Measurements from ENCODE around the gene NSD2. TPM values are rescaled to one million over a fixed set of nuclear protein-coding genes. Genes with fewer than 3 reads are reported as not detected.

NSD2 gene
- total and polyA plus RNA-seq, 12 donors, result 11.1 to 187 (median 25.2) TPM

DNA sequence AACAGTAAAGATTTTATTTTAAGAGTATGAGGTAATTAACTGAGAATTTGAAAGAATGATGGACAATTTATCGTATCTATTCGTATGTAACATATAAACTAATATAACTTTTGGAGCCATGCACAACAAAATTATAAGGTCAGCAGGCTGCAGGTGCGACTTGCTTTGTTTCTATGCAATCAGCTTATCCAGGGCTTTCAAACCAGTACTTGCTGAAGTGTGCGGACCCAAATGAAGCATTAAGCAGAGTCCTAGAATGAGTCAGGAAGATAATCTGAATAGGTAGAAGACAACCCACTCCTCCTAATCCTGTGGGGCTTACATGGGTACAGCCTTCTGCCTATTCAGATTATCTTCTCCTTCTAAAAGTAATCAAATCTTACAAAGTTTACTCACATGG, 2.1 kb downstream of the NSD2 start:
- WGBS, 4 donors, result 78 to 93% (median 91%) methylated on average over 4 of the region's 4 CpGs
- Histone ChIP-seq H3K36me3 (replicated peaks in 1 of 2) (no peaks in the 10 kb centered on the region), H3K4me3 (no peak overlapping the region), H3K27me3 (no peaks in the 10 kb centered on the region), H3K9me3 (replicated peaks in 1 of 3) (no peaks in the 10 kb centered on the region), H3K27ac (no peak overlapping the region), H3K4me1 (replicated peaks in 1 of 2) (peaks cover 6 to 21% of the 10 kb centered on the region in 2 donors)
- no peak for DNase-seq
- no peak for TF ChIP-seq CTCF (IDR thresholded peaks at IDR 0.05)
- TF ChIP-seq POLR2A (IDR thresholded peaks at IDR 0.05), result no peak
- intact Hi-C loops (cut with DNase I), result no loop called here

DNA sequence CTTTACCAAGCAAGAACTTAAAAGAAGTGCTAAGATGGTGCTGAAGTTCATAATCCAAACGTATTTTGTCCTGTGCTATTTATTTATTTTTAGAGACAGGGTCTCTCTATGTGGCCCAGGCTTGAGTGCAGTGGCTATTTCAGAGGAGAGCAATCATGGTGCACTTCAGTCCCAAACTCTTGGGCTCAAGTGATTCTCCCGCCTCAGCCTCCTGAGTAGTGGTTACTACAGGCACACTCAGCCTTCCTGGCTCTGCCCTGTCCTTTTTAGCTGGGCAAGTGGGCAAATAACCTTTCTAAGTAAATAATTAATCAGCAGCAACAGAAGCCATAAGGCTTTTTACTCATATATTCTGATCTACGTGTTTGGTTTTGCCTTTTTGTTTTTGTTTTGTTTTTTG, 2.6 kb downstream of the NSD2 start:
- no peak for TF ChIP-seq POLR2A (IDR thresholded peaks at IDR 0.05)
- TF ChIP-seq CTCF (IDR thresholded peaks at IDR 0.05), result no peak
- WGBS, 4 donors, result 89 to 100% (median 90%) methylated on average over 3 of the region's 3 CpGs
- DNase-seq, result no peak
- H3K36me3 ChIP-seq (replicated peaks in 1 of 2), result no peaks in the 10 kb centered on the region
- H3K27me3 ChIP-seq, result no peaks in the 10 kb centered on the region
- H3K27ac ChIP-seq, result no peak overlapping the region
- H3K9me3 ChIP-seq (replicated peaks in 1 of 3), result no peaks in the 10 kb centered on the region
- peaks cover 4 to 21% of the 10 kb centered on the region in 2 donors for H3K4me1 ChIP-seq (replicated peaks in 1 of 2)
- H3K4me3 ChIP-seq, result no peak overlapping the region
- intact Hi-C loops (cut with DNase I), result no loop called here

- Histone ChIP-seq H3K27me3 (no peaks in the 10 kb centered on the region), H3K4me1 (replicated peaks in 1 of 2) (peaks cover 4 to 21% of the 10 kb centered on the region in 2 donors), H3K9me3 (replicated peaks in 1 of 3) (no peaks in the 10 kb centered on the region), H3K36me3 (replicated peaks in 1 of 2) (no peaks in the 10 kb centered on the region), H3K4me3 (no peak overlapping the region), H3K27ac (no peak overlapping the region)
- 80 to 89% (median 85%) methylated on average over 3 of the region's 3 CpGs for WGBS, 4 donors
- intact Hi-C loops (cut with DNase I), result no loop called here
- no peak for DNase-seq
- no peak for TF ChIP-seq POLR2A (IDR thresholded peaks at IDR 0.05)
- no peak for TF ChIP-seq CTCF (IDR thresholded peaks at IDR 0.05)
These were observed 3.0 kb downstream of the NSD2 start for GRCh38 chr4:1874201-1874600.

DNA sequence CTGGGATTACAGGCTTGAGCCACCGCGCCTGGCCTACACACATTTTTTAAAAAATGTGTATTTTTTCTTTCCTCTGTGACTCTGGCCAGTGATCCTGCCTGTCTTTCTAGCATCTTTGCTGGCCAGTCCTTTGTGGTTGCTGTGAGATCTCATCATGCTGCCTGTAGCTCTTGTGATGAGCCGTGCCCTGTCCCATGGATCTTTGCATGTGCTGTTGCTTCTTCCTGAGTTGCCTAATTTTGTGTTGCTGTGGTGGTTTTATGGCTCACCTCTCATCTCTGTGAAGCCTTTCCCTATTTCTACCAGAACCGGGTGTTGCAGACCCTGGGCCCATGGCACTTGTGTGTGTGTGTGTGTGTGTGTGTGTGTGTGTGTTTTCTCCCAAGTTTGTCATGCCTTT, 8.3 kb downstream of the NSD2 start:
- Histone ChIP-seq H3K4me1 (replicated peaks in 1 of 2) (peaks cover 0 to 6% of the 10 kb centered on the region in 2 donors), H3K27me3 (no peaks in the 10 kb centered on the region), H3K27ac (no peak overlapping the region), H3K4me3 (no peak overlapping the region), H3K36me3 (replicated peaks in 1 of 2) (no peaks in the 10 kb centered on the region), H3K9me3 (replicated peaks in 1 of 3) (no peaks in the 10 kb centered on the region)
- intact Hi-C loops (cut with DNase I), result no loop called here
- no peak for TF ChIP-seq POLR2A (IDR thresholded peaks at IDR 0.05)
- no peak for TF ChIP-seq CTCF (IDR thresholded peaks at IDR 0.05)
- no peak for DNase-seq
- 88 to 100% (median 94%) methylated on average over 3 to 4 of the region's 4 CpGs for WGBS, 4 donors
